Ishikawa (cell line): ENCODE data around the gene TNS1.
A peak's percentile ranks its signal among the peaks of the same experiment; 100 is the strongest.

Experiments
- CEBPB ChIP-seq: IDR thresholded peaks from 2 replicates; pipeline ENCODE4 v1.6.1; 2012
- CREB1 ChIP-seq: IDR thresholded peaks from 2 replicates; pipeline ENCODE4 v1.6.1; 2012; ENCODE audit warnings: low read depth
- EGR1 ChIP-seq: IDR thresholded peaks from 2 replicates; pipeline ENCODE4 v1.6.1; 2012
- EP300 ChIP-seq: IDR thresholded peaks from 2 replicates; pipeline ENCODE4 v1.6.1; 2012; ENCODE audit warnings: borderline replicate concordance
- FOXM1 ChIP-seq: IDR thresholded peaks from 2 replicates; pipeline ENCODE4 v1.6.1; 2012; ENCODE audit warnings: low read depth, borderline replicate concordance
- MAX ChIP-seq: IDR thresholded peaks from 2 replicates; pipeline ENCODE4 v1.6.1; 2012
- NFIC ChIP-seq: IDR thresholded peaks from 2 replicates; pipeline ENCODE4 v1.6.1; 2012
- RAD21 ChIP-seq: IDR thresholded peaks from 2 replicates; pipeline ENCODE4 v1.6.1; 2012; ENCODE audit warnings: low read depth
- REST ChIP-seq: IDR thresholded peaks from 2 replicates; pipeline ENCODE4 v1.6.1; 2012; ENCODE audit warnings: low read depth, mild to moderate bottlenecking
- TAF1 ChIP-seq: IDR thresholded peaks from 2 replicates; pipeline ENCODE4 v1.6.1; 2012; ENCODE audit warnings: low read depth, mild to moderate bottlenecking
- TCF12 ChIP-seq: IDR thresholded peaks from 2 replicates; pipeline ENCODE4 v1.6.1; 2012; ENCODE audit warnings: low read depth
- TEAD4 ChIP-seq: IDR thresholded peaks from 2 replicates; pipeline ENCODE4 v1.6.1; 2012
- YY1 ChIP-seq: IDR thresholded peaks from 2 replicates; pipeline ENCODE4 v1.6.1; 2012; ENCODE audit warnings: low read depth
- ZBTB7A ChIP-seq: IDR thresholded peaks from 2 replicates; pipeline ENCODE4 v1.6.1; 2012; ENCODE audit warnings: low read depth
- TF ChIP-seq, protein P1 (sequence below): IDR thresholded peaks from 2 replicates; pipeline ENCODE4 v1.6.1; 2012

The TNS1 gene

GRCh38 chr2:217988840-217989204 lies 14.0 kb downstream of the TNS1 start:
- TF ChIP-seq EGR1 (no peak), NFIC (no peak)
- TF ChIP-seq, protein P1, sequence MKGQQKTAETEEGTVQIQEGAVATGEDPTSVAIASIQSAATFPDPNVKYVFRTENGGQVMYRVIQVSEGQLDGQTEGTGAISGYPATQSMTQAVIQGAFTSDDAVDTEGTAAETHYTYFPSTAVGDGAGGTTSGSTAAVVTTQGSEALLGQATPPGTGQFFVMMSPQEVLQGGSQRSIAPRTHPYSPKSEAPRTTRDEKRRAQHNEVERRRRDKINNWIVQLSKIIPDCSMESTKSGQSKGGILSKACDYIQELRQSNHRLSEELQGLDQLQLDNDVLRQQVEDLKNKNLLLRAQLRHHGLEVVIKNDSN, result no peak

DNA sequence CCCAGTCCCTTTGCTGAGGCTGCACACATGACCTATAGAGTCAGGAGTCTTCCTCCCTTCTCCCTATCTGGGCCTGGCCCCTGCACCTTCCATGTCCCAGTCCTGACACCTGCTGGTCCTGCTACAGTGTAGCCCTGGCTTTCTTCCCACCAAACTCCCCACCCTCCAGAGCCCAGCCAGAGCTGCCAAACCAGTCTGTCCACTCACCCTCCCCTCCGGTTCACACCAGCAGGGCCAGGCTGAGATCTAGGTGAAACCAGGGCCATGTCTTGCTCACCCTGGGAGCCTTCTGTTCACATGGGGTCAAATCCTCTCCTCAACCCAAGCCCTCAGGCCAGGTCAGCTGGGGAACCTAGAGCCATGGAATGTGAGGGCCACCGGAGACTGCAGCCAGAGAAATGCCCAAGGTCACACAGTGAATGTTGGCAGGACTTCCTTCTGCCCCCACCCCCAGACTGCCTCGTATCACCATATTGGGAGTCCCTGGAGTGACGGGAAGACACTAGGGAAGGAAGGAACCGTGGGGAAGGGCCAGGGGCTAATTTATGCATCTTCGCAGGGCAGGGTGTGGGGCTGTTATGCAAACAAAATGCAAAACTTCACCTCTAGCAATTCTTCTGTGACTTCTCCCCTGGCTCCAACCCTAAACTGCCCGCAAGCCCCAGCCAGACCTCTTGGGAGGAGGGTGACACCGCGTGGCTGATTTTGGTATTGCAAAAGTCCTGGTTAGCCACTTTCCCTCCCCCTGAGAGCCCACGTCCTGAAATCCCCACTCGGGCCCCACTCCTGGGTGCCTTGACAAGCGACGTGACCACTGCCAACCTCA lies 14.6 kb downstream of the TNS1 start:
- peak; percentile 48; the same call in 1 of the 2 replicates for TF ChIP-seq TAF1
- TF ChIP-seq REST, result no peak
- TF ChIP-seq CREB1, result no peak
- TF ChIP-seq, protein P1, result no peak
- TF ChIP-seq ZBTB7A, result peak; percentile 62; the same call in 1 of the 2 replicates
- peak; percentile 73 for TF ChIP-seq TEAD4
- peak; percentile 70 for TF ChIP-seq YY1
- TF ChIP-seq EGR1, result no peak
- TF ChIP-seq NFIC, result peak; percentile 96
- TF ChIP-seq RAD21, result peak; percentile 94
- TF ChIP-seq EP300, result peak; percentile 78
- TF ChIP-seq MAX, result peak; percentile 90
- peak; percentile 51; the same call in 1 of the 2 replicates for TF ChIP-seq CEBPB
- TF ChIP-seq FOXM1, result peak; percentile 42; the same call in 1 of the 2 replicates
- TF ChIP-seq TCF12, result peak; percentile 87

GRCh38 chr2:217987391-217987790 lies 15.4 kb downstream of the TNS1 start:
- TF ChIP-seq MAX (no peak), YY1 (no peak), REST (no peak), EGR1 (no peak), RAD21 (no peak), CEBPB (no peak), ZBTB7A (no peak), NFIC (no peak), CREB1 (no peak), TAF1 (no peak), TEAD4 (no peak), EP300 (no peak)
- TF ChIP-seq, protein P1, result no peak

DNA sequence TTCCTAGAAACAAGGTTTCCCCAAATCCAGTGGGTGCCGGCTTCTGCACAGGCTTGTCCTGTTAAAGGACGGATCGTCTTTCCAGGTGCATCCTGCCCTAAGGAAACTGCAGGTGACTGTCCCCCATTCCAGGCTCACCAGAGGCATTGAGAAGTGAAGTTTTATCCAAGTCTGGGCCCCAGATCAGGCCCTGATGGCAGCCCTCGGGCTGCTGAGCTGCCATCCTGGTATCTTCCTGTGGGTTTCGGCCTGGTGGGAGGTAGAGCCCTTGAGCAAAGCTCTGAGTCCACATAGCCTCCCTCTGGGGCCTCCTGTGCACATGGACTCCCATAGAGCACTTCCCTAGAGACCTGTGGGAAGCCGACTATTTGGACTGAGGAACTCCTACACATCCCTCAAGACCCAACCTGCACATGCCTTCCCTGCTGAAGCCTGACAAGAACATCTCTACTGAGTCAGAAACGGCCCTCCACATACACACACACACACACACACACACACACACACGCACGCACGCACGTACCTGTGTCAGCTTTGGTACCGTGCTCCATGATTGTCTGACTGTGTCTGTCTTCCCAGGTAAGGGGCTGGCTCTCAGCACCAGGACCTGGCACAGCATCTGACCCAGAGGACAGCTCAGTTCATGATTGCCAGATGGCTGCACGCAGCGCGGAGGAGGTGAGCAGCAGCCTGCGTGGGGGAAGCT lies 16.4 kb downstream of the TNS1 start:
- TF ChIP-seq TEAD4 (no peak), EP300 (no peak), FOXM1 (no peak), EGR1 (no peak)

DNA sequence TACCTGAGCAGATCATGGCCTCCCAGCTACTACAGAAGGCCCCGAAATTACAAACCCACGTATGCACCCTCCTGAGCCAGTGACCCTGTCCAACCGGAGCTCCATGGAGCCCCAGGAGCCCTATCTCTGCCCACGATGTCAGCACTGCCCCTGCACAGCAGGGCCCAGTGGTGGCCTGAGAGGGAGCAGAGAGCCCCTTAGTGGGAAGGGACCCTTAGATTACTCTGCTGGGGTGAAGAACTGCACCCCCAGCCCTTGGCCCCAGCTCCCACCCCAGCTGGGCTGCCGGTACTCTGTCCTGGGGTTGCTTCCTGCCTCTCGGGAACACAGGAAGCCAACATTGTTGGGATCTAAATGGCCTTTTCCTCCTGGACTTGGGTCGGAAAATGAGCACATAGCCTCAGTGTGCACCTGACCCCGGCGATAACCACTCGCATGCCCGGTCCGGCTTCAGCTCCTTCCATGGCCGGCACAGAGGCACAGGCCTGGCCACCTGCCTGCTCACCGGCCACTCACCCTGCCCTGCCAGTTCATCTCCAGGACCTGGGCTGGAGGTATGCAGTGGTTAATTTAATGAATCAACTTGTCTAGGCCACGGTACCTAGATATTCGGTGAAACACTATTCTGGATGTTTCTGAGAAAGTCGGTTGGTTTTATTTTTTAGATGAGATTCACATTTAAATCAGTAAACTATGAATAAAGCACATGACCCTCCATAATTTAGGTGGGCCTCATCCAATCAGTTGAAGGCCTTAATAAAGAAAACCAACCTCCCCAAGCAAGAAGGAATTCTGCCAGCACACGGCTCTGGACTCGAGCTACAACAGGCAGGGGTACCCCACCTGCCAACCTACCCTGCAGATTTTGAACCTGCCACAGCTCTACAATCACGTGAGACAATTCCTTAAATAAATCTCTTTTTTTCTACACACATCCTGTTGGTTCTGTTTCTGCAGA lies 19.2 kb downstream of the TNS1 start:
- TF ChIP-seq RAD21 (no peak), TEAD4 (no peak), NFIC (no peak), TCF12 (no peak), MAX (no peak), TAF1 (no peak), CEBPB (no peak), ZBTB7A (no peak)
- TF ChIP-seq, protein P1, result no peak
